Measurements from ENCODE around the gene PKNOX2. TPM values are rescaled to one million over a fixed set of nuclear protein-coding genes. Genes with fewer than 3 reads are reported as not detected.

Gene PKNOX2
- total and polyA plus RNA-seq, 9 donors: 10.6 to 42.3 (median 30.0) TPM

DNA sequence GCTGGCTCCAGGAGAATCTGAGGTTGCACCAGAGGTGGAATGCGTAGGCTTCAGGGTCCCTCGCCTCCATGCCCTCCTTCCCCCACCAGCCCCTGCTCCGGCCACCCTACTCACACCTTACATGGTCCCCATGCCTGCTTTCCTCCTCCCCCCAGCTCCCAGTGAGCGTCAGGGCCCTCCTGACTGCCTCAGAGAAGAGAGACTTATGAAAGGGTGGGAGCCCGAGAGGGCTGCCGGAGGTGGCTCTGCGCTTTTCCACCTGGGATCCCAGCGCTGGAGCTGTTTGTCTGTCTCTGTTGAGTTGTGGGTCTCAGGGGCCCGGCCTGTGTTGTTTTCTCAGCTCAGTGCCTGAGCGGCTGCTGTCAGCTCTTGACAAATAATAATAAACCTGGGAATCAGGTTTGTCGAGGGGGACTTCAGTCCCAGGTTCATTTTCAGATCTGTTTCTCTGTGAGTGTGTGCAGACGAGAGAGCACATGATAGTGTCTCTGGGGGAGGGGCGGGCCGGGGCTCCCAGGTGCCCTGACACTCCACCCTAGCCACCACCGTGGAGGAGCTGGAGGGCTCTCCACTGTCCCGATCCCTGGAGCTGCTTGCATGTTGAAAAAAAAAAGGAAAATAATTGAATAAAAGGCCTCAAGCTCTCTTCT lies 177.9 kb downstream of the PKNOX2 start:
- Histone ChIP-seq H3K36me3 (no peaks in the 10 kb centered on the region), H3K4me3 (no peak overlapping the region), H3K27ac (peak overlapping the region in 1 of 2 donors; percentile 56), H3K4me1 (ENCODE audit: insufficient read depth) (peaks cover 15% of the 10 kb centered on the region), H3K9me3 (no peaks in the 10 kb centered on the region), H3K27me3 (no peaks in the 10 kb centered on the region)
- intact Hi-C loops (cut with DNase I): loop anchor here in 3 of 4 donors (10.0 kb wide), 3 partner anchors 62 to 248 kb away; no protein-coding TSS in a partner anchor
- 68 to 76% (median 73%) methylated on average over 16 of the region's 16 CpGs for WGBS, 3 donors
- no peak for TF ChIP-seq EP300 (IDR thresholded peaks at IDR 0.05)
- TF ChIP-seq CTCF (IDR thresholded peaks at IDR 0.05): no peak
- no peak for TF ChIP-seq POLR2A (IDR thresholded peaks at IDR 0.05)
- peak in 1 of 5 donors; percentile 37 for DNase-seq

GRCh38 chr11:125343086-125343717 lies 178.7 kb downstream of the PKNOX2 start:
- TF ChIP-seq CTCF (IDR thresholded peaks at IDR 0.05) (no peak), POLR2A (IDR thresholded peaks at IDR 0.05) (no peak), EP300 (IDR thresholded peaks at IDR 0.05) (no peak)
- 52 to 66% (median 59%) methylated on average over 7 of the region's 7 CpGs for WGBS, 3 donors
- Histone ChIP-seq H3K27me3 (no peaks in the 10 kb centered on the region), H3K4me3 (no peak overlapping the region), H3K36me3 (no peaks in the 10 kb centered on the region), H3K27ac (peak overlapping the region in 1 of 2 donors; percentile 56), H3K9me3 (no peaks in the 10 kb centered on the region), H3K4me1 (ENCODE audit: insufficient read depth) (peaks cover 15% of the 10 kb centered on the region)
- intact Hi-C loops (cut with DNase I): loop anchor here in 3 of 4 donors (10.0 kb wide), 3 partner anchors 62 to 248 kb away; no protein-coding TSS in a partner anchor
- DNase-seq: peak in 2 of 5 donors; percentile 26 to 37

- H3K27ac ChIP-seq: peak overlapping the region in 1 of 2 donors; percentile 26
Measured at GRCh38 chr11:125343718-125344131, 179.2 kb downstream of the PKNOX2 start.

More at GRCh38 chr11:125343718-125344131, 179.2 kb downstream of the PKNOX2 start:
- Histone ChIP-seq H3K4me3 (no peak overlapping the region), H3K36me3 (no peaks in the 10 kb centered on the region), H3K9me3 (no peaks in the 10 kb centered on the region), H3K27me3 (no peaks in the 10 kb centered on the region), H3K4me1 (ENCODE audit: insufficient read depth) (peaks cover 15% of the 10 kb centered on the region)
- DNase-seq: peak in 4 of 5 donors; percentile 37 to 52 (median 42)
- 63 to 72% (median 65%) methylated on average over 13 of the region's 13 CpGs for WGBS, 3 donors
- TF ChIP-seq CTCF (IDR thresholded peaks at IDR 0.05) (no peak), EP300 (IDR thresholded peaks at IDR 0.05) (no peak), POLR2A (IDR thresholded peaks at IDR 0.05) (no peak)
- intact Hi-C loops (cut with DNase I): loop anchor here in 3 of 4 donors (2.0 to 10.0 kb wide), 4 partner anchors 61 to 249 kb away; partner anchors contain the start of gene PKNOX2 (in 1 of the 3)

Measured in ovary (tissue), 9 donors.